ENCODE data around the gene PRKCA. TPM values are rescaled to one million over a fixed set of nuclear protein-coding genes. Genes with fewer than 3 reads are reported as not detected.

The PRKCA gene
- total and polyA plus RNA-seq, 2 of the 13 experiments (the other 11 are each of a cell fraction or from before 2014, with no cell fraction given): 18.5 to 21.5 TPM

- no peak for TF ChIP-seq PHF21A (CRISPR knock-in tag; IDR thresholded peaks at IDR 0.05)
- TF ChIP-seq IRF2 (CRISPR knock-in tag; IDR thresholded peaks at IDR 0.05): 0 out of 2 replicates have a peak, but pooled peaks have one; percentile 51
- no peak for TF ChIP-seq SOX6 (IDR thresholded peaks at IDR 0.05)
- peak; percentile 55 for TF ChIP-seq SOX6 (CRISPR knock-in tag; IDR thresholded peaks at IDR 0.05)
- no peak for TF ChIP-seq NONO (IDR thresholded peaks at IDR 0.05)
- 0 out of 2 replicates have a peak, but pooled peaks have one; percentile 49 for TF ChIP-seq NONO (CRISPR knock-in tag; conservative IDR thresholded peaks at IDR 0.05)
- TF ChIP-seq ZNF333 (CRISPR knock-in tag; IDR thresholded peaks at IDR 0.05; ENCODE audit: borderline replicate concordance): no peak
- peak; percentile 58 for TF ChIP-seq SALL1 (CRISPR knock-in tag; IDR thresholded peaks at IDR 0.05)
- TF ChIP-seq HOXA5 (CRISPR knock-in tag; IDR thresholded peaks at IDR 0.05): 0 out of 2 replicates have a peak, but pooled peaks have one; percentile 16
These were observed 124.1 kb downstream of the PRKCA start (continued) for GRCh38 chr17:66426397-66427033.

GRCh38 chr17:66427134-66427533, 124.7 kb downstream of the PRKCA start:
- CTCF ChIA-PET (ENCODE audit: low intra/inter-chr PET ratio, low total read pairs): interaction anchor here (1.8 to 2.4 kb wide), 2 partner anchors 172 to 227 kb away, joined by 7 to 14 read pairs; no protein-coding TSS in a partner anchor
- H3K9ac ChIP-seq (ENCODE audit: insufficient read depth, low read depth, low read length): no peak overlapping the region
- FAIRE-seq: no peak
- ATAC-seq: no peak
- H3K9me3 ChIP-seq (ENCODE audit: low read length): no peaks in the 10 kb centered on the region
- no peak overlapping the region for H3K27ac ChIP-seq (ENCODE audit: extremely low read length, insufficient read depth, low read length)
- WGBS (ENCODE audit: low lambda C conversion rate): 94% methylated on average over 3 of the region's 3 CpGs
- DNase-seq (ENCODE audit: low spot score): no peak
- no peak overlapping the region for H3K4me3 ChIP-seq (replicated peaks in 1 of 3; ENCODE audit: insufficient read depth in 1 of 3, low read depth in 2 of 3, low read length in 3 of 3)
- intact Hi-C loops (cut with micrococcal nuclease; ENCODE audit: unreplicated experiment) (loop anchor here (2.0 to 5.0 kb wide), 2 partner anchors 172 to 225 kb away; no protein-coding TSS in a partner anchor), in situ Hi-C loops (cut with HindIII; ENCODE audit: extremely low pct_ligation_motif_present, low pct_unique_long_range_greater_than_20kb) (no loop called here)
- peaks cover 50% of the 10 kb centered on the region for H3K79me2 ChIP-seq (ENCODE audit: insufficient read depth, low read length)
- POLR2A ChIA-PET: interaction anchor here (1.4 kb wide), 1 partner anchor 12 kb away, joined by 6 read pairs; no protein-coding TSS in a partner anchor
- H3K36me3 ChIP-seq (replicated peaks in 1 of 2; ENCODE audit: control insufficient read depth in 1 of 2, insufficient read depth in 2 of 2, low read length in 2 of 2): no peaks in the 10 kb centered on the region
- no TSS peak for BruUV-seq (replicated peaks)
- H3K4me2 ChIP-seq (ENCODE audit: low read depth, low read length): no peak overlapping the region
- no peaks in the 10 kb centered on the region for H3K27me3 ChIP-seq (ENCODE audit: control insufficient read depth in 1 of 2, insufficient read depth in 2 of 2, low read length in 2 of 2)
- H2AFZ ChIP-seq (ENCODE audit: low read length): no peak overlapping the region
- no peaks in the 10 kb centered on the region for H4K20me1 ChIP-seq (ENCODE audit: insufficient read depth, low read length)
- peaks cover 31% of the 10 kb centered on the region for H3K4me1 ChIP-seq (ENCODE audit: insufficient read depth, low read length)
- TF ChIP-seq ADNP (CRISPR knock-in tag; IDR thresholded peaks at IDR 0.05): 0 out of 2 replicates have a peak, but pooled peaks have one; percentile 15
- TF ChIP-seq ZNF770 (CRISPR knock-in tag; IDR thresholded peaks at IDR 0.05): peak; percentile 32; the same call in 1 of the 2 replicates
- no peak for TF ChIP-seq ZNF33A (CRISPR knock-in tag; IDR thresholded peaks at IDR 0.05; ENCODE audit: borderline replicate concordance)
- no peak for TF ChIP-seq FOXK1 (CRISPR knock-in tag; IDR thresholded peaks at IDR 0.05; ENCODE audit: borderline replicate concordance, low read depth)
- TF ChIP-seq CBFB (CRISPR knock-in tag; IDR thresholded peaks at IDR 0.05): no peak
- no peak for TF ChIP-seq ONECUT2 (CRISPR knock-in tag; IDR thresholded peaks at IDR 0.05)

Data from HepG2 (cell line).